Measurements from ENCODE around the gene DOCK11. TPM values are rescaled to one million over a fixed set of nuclear protein-coding genes. Genes with fewer than 3 reads are reported as not detected.

DOCK11 gene
- total and polyA plus RNA-seq, 9 of the 15 experiments (the other 6 are each of a cell fraction or from before 2014, with no cell fraction given) = 41.8 to 77.8 (median 50.9) TPM

DNA sequence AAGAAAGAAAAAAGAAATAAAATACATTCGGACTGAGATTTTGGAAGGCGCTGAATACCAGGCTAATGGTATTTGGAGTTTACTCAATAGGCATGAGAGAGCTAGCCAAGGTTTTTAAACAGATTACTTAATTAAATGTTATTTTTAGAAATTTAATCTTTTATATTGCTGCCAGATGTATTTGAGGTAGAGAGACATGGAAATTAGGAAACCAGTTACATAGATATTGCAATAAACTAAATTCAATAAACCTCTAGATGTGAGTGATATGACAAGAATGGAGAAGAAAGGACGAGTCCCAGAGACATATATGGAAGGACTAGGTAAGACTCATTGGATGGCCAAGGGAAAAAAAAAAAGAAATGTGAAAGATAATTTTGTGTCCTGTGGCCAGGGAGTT, 193.3 kb downstream of the DOCK11 start:
- TF ChIP-seq KLF10 (CRISPR knock-in tag; IDR thresholded peaks at IDR 0.05) (no peak), ZNF717 (CRISPR knock-in tag; IDR thresholded peaks at IDR 0.05) (no peak), CEBPG (CRISPR knock-in tag; IDR thresholded peaks at IDR 0.05) (no peak), CEBPG (tag; conservative IDR thresholded peaks at IDR 0.05 in 1 of 2, IDR thresholded peaks at IDR 0.05 in 1 of 2) (no peak), XRCC4 (IDR thresholded peaks at IDR 0.05; ENCODE audit: extremely low read depth, insufficient read depth, insufficient read length) (no peak), NEUROD1 (IDR thresholded peaks at IDR 0.05; ENCODE audit: borderline replicate concordance, low read depth, low read length, partially characterized antibody) (no peak), ZBTB7A (IDR thresholded peaks at IDR 0.05; ENCODE audit: borderline replicate concordance, control insufficient read depth, low read depth, low read length) (no peak), ELF4 (CRISPR knock-in tag; IDR thresholded peaks at IDR 0.05) (no peak), MAFG (tag; conservative IDR thresholded peaks at IDR 0.05) (no peak), POLR2B (IDR thresholded peaks at IDR 0.05; ENCODE audit: low read depth, partially characterized antibody) (no peak), ZNF583 (CRISPR knock-in tag; IDR thresholded peaks at IDR 0.05) (no peak), CHCHD3 (CRISPR knock-in tag; IDR thresholded peaks at IDR 0.05) (no peak), CBX8 (IDR thresholded peaks at IDR 0.05; ENCODE audit: borderline replicate concordance, extremely low read depth, low read depth, low read length, poor library complexity, severe bottlenecking) (no peak)
- TF ChIP-seq, protein P1, sequence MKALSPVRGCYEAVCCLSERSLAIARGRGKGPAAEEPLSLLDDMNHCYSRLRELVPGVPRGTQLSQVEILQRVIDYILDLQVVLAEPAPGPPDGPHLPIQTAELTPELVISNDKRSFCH (CRISPR knock-in tag; IDR thresholded peaks at IDR 0.05) = no peak
- TF ChIP-seq, protein P1 (tag; IDR thresholded peaks at IDR 0.05) = no peak
- TF ChIP-seq, protein P2, sequence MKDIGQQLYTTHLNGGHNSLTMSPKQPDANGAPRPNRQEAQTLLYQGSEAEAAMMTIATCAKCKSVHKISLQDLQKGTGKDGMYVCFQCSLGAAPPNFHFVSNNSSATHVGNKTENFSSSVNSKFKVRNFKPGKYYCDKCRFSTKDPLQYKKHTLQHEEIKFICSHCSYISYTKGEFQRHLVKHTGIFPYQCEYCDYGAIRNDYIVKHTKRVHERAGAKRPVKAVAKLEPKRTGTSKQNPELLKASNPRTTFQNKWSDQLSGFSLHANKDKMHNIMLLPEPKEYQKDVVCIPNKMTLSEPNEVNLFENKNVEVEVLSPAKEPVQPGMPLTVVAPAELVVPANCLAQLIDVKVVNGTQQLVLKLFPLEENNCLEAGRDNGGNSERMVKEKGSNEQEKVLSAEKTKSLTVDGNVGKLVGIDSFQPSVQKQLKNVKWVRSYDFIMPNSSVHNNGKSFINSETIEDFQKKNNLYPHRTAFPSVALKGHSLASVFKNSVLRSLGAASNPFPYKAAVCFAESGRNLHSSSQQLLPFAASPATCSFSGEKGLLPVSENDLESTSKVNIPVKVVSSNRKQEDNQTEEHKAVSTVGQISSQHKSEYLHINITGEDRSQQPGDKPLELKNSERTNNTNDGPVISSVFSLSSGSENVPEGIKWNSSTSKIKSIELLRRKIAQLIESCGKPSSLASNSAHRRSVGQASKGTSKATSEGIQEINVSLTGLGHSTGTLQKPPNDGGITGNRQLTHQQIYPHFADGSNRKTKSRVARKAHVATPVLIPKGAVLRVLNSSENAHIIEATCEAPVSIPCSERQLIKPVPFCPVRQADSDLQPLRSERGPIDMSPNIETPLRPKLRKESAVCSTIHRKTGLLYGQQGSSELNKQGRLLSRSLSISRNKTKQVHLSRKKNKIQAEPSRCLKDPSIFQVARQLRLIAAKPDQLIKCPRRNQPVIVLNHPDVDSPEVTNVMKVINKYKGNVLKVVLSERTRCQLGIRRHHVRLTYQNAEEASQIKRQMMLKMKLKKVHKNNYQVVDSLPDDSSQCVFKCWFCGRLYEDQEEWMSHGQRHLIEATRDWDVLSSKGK (CRISPR knock-in tag; IDR thresholded peaks at IDR 0.05) = no peak
- TF ChIP-seq, protein P3, sequence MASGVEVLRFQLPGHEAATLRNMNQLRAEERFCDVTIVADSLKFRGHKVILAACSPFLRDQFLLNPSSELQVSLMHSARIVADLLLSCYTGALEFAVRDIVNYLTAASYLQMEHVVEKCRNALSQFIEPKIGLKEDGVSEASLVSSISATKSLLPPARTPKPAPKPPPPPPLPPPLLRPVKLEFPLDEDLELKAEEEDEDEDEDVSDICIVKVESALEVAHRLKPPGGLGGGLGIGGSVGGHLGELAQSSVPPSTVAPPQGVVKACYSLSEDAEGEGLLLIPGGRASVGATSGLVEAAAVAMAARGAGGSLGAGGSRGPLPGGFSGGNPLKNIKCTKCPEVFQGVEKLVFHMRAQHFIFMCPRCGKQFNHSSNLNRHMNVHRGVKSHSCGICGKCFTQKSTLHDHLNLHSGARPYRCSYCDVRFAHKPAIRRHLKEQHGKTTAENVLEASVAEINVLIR (CRISPR knock-in tag; IDR thresholded peaks at IDR 0.05) = no peak
- TF ChIP-seq, protein P4, sequence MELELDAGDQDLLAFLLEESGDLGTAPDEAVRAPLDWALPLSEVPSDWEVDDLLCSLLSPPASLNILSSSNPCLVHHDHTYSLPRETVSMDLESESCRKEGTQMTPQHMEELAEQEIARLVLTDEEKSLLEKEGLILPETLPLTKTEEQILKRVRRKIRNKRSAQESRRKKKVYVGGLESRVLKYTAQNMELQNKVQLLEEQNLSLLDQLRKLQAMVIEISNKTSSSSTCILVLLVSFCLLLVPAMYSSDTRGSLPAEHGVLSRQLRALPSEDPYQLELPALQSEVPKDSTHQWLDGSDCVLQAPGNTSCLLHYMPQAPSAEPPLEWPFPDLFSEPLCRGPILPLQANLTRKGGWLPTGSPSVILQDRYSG (tag; conservative IDR thresholded peaks at IDR 0.05; ENCODE audit: low read depth) = no peak
- in situ Hi-C loops (cut with MboI) (no loop called here), intact Hi-C loops (cut with micrococcal nuclease) (no loop called here)
- ATAC-seq = no peak
- H3K4me1 ChIP-seq (replicated peaks in 1 of 2; ENCODE audit: control insufficient read depth in 2 of 2, insufficient read depth in 2 of 2, low read length in 2 of 2) = no peaks in the 10 kb centered on the region
- BruUV-seq (replicated peaks) = no TSS peak
- ChIA-PET CTCF (ENCODE audit: low intra/inter-chr PET ratio) (no interaction called here), POLR2A (no interaction called here)
- H3K36me3 ChIP-seq (ENCODE audit: control insufficient read depth, insufficient read depth, low read length) = peaks cover 22% of the 10 kb centered on the region; the same call in 2 of the 3 replicates
- H3K9me3 ChIP-seq (replicated peaks; ENCODE audit: control insufficient read depth, insufficient read depth, low read depth, low read length) = no peaks in the 10 kb centered on the region
- no peaks in the 10 kb centered on the region for H3K9me1 ChIP-seq (ENCODE audit: control insufficient read depth, insufficient read depth, low read length)
- H3K79me2 ChIP-seq (ENCODE audit: control insufficient read depth, insufficient read depth, low read length) = no peaks in the 10 kb centered on the region
- no peak for FAIRE-seq
- DNase-seq (ENCODE audit: extremely low read depth in 1 of 4, low spot score in 3 of 4) = no peak
- no peaks in the 10 kb centered on the region for H4K20me1 ChIP-seq (replicated peaks; ENCODE audit: control insufficient read depth, insufficient read depth, low read length)
- no peak overlapping the region for H3K27ac ChIP-seq (ENCODE audit: extremely low read depth, low read depth, low read length)
- H3K4me3 ChIP-seq = no peak overlapping the region
- WGBS (ENCODE audit: insufficient coverage, low coverage, missing lambda C conversion rate) = 86% methylated on average over 3 of the region's 3 CpGs
- H3K27me3 ChIP-seq (ENCODE audit: control insufficient read depth in 2 of 2, insufficient read depth in 2 of 2, low read length in 2 of 2) = no peaks in the 10 kb centered on the region
- H3K4me2 ChIP-seq (ENCODE audit: insufficient read depth, low read length) = no peak overlapping the region
- H3K9ac ChIP-seq (ENCODE audit: insufficient read depth in 1 of 2, low read depth in 2 of 2, low read length in 2 of 2) = no peak overlapping the region
- no peak overlapping the region for H2AFZ ChIP-seq (ENCODE audit: low read depth, low read length)
